GM12892 (cell line): Measurements from ENCODE around the gene RPS6KA2.

Experiments used
- POLR2A ChIP-seq: IDR thresholded peaks from 2 replicates; pipeline ENCODE4 v1.6.1; 2011; ENCODE audit warnings: low read depth, low read length, control low read depth
- POLR2AphosphoS5 ChIP-seq: IDR thresholded peaks from 2 replicates; pipeline ENCODE4 v1.6.1; 2011; ENCODE audit warnings: low read depth, low read length, control low read depth
- TAF1 ChIP-seq: IDR thresholded peaks from 2 replicates; pipeline ENCODE4 v1.6.1; 2011; ENCODE audit warnings: low read depth, mild to moderate bottlenecking, control low read depth, low read length, borderline replicate concordance

DNA sequence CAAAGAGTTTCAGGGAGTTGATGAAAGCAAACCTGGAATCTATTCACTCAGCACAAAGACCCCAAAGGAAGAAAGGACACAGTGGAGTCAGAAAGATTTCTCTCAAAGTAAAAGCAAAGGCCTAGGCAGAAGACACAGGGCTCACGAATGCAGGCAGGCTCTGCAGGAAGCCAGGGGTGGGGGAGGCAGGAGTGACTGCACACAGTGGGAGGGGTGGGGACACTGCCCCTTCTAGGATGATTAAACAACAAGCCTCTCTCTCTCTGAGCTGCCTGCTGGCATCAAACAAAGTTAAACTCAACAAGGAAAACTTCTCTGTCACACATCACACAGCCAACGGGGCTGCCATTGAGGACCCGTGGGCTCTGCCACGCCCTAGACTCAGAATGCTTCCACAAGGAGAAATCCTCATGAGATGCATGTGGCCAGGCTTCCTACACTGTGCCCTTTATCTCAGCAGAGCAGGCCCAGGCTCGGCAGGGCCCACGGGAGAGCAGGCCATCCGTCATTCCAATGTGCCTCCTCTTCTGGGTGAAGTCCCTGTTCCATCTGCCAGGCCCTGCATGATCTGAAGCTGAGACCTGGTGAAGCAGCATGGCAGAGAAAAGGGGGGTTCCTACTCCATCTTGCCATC lies 110.7 kb downstream of the RPS6KA2 start:
- TF ChIP-seq POLR2AphosphoS5 (no peak), POLR2A (no peak), TAF1 (no peak)
